ENCODE measurements around the gene SMIM32.

GRCh38 chr5:136225796-136226195 lies 32.8 kb upstream of the SMIM32 start:
- no peak for TF ChIP-seq CTCF (IDR thresholded peaks at IDR 0.05)
- no peak for TF ChIP-seq POLR2A (IDR thresholded peaks at IDR 0.05)

Data from upper lobe of left lung (tissue), 4 donors.